ENCODE results near the gene PGA3.
A peak's percentile ranks its signal among the peaks of the same experiment; 100 is the strongest.
"Not testable (repeated sequence)": the region's sequence is repeated elsewhere in the genome, so short reads cannot be mapped to it uniquely, and the experiment has no call there.

Gene PGA3

GRCh38 chr11:61172356-61172755 lies 31.0 kb upstream of the PGA3 start:
- DNase-seq: no peak

GRCh38 chr11:61172888-61173287 lies 30.4 kb upstream of the PGA3 start:
- DNase-seq: no peak

GRCh38 chr11:61173456-61173855 lies 29.9 kb upstream of the PGA3 start:
- no peak for DNase-seq

GRCh38 chr11:61174273-61174672 lies 29.0 kb upstream of the PGA3 start:
- DNase-seq: no peak

GRCh38 chr11:61174949-61175348 lies 28.4 kb upstream of the PGA3 start:
- no peak for DNase-seq

GRCh38 chr11:61176446-61176845 lies 26.9 kb upstream of the PGA3 start:
- no peak for DNase-seq

GRCh38 chr11:61180205-61180604 lies 23.1 kb upstream of the PGA3 start:
- DNase-seq: not testable (repeated sequence)

- DNase-seq: no peak
These were observed 21.8 kb upstream of the PGA3 start for GRCh38 chr11:61181489-61181888.

- no peak for DNase-seq
These were observed 19.7 kb upstream of the PGA3 start for GRCh38 chr11:61183645-61184044.

- no peak for DNase-seq
These were observed 16.8 kb upstream of the PGA3 start for GRCh38 chr11:61186504-61186903.

- peak; percentile 52 to 80 (median 70) for DNase-seq
These were observed 15.7 kb upstream of the PGA3 start for GRCh38 chr11:61187505-61188130.

GRCh38 chr11:61189933-61190332 lies 13.4 kb upstream of the PGA3 start:
- DNase-seq: no peak

GRCh38 chr11:61193596-61193995 lies 9.7 kb upstream of the PGA3 start:
- no peak for DNase-seq

- no peak for DNase-seq
These were observed 9.1 kb upstream of the PGA3 start for GRCh38 chr11:61194169-61194671.

- no peak for DNase-seq
These were observed 8.2 kb upstream of the PGA3 start for GRCh38 chr11:61194981-61195695.

- no peak for DNase-seq
These were observed 7.6 kb upstream of the PGA3 start for GRCh38 chr11:61195719-61196118.

- no peak for DNase-seq
These were observed 5.0 kb upstream of the PGA3 start for GRCh38 chr11:61198361-61198760.

- DNase-seq: no peak
These were observed 4.3 kb upstream of the PGA3 start for GRCh38 chr11:61198948-61199523.

- DNase-seq: no peak
These were observed 1.8 kb upstream of the PGA3 start for GRCh38 chr11:61201476-61201875.

GRCh38 chr11:61203873-61204272 lies 558 bp downstream of the PGA3 start:
- DNase-seq: not testable (repeated sequence)

- DNase-seq: not testable (repeated sequence)
These were observed 1.3 kb downstream of the PGA3 start for GRCh38 chr11:61204502-61205059.

GRCh38 chr11:61207636-61208310 lies 4.5 kb downstream of the PGA3 start:
- not testable (repeated sequence) for DNase-seq

- DNase-seq: not testable (repeated sequence)
These were observed 7.3 kb downstream of the PGA3 start for GRCh38 chr11:61210629-61211028.

Measured in stimulated activated naive CD4-positive, alpha-beta T cell (primary cell).